HCT116 (cell line): ENCODE data around the gene STARD4. TPM values are rescaled to one million over a fixed set of nuclear protein-coding genes. Genes with fewer than 3 reads are reported as not detected.

Experiments
- ATAC-seq: fragments of 200-7000 bp; cut with Tn5 transposase; 2 replicates; pipeline ENCODE4 v1.9.1; 2020; ENCODE audit warnings: mild to moderate bottlenecking, moderate library complexity
- BruUV-seq: library from RNA; stranded (reverse); fragments of 400-500 nt; replicated peaks from 2 replicates; lab custom pipeline; 2021; lab: Mats Ljungman, UMichigan
- CTCF ChIA-PET: fragments of 300-600 bp; sonication (Branson Sonifier 250); formaldehyde crosslinking; loops from one replicate; lab custom pipeline; 2021; ENCODE audit warnings: antibody characterized with exemption; lab: Charles Lee
- POLR2A ChIA-PET: fragments of 300-600, 350-600 bp; sonication (Branson Sonifier 250); formaldehyde crosslinking; loops from one replicate; lab custom pipeline; 2021; ENCODE audit warnings: antibody characterized with exemption; lab: Charles Lee
- RAD21 ChIA-PET, 2 experiments: fragments of 300-600 bp; sonication (Branson Sonifier 250); formaldehyde crosslinking; loops; one replicate each; lab custom pipeline; 2023; ENCODE audit warnings: low total read pairs in 2 of 2; ENCODE audit not compliant: uncharacterized antibody in 2 of 2, unreplicated experiment in 2 of 2, low non-redundant PET in 1 of 2; lab: Charles Lee
- DNase-seq: peaks from one replicate; pipeline ENCODE4 v3.0.0-alpha.2; 2010; ENCODE audit warnings: low read depth, low spot score
- H2AFZ ChIP-seq: fragments of 200-600 bp; shearing (Covaris generic), sonication (generic); 2 replicates; pipeline ENCODE4 v1.6.1; 2017; ENCODE audit warnings: low read depth, mixed run types, mixed read lengths, antibody characterized with exemption, low read length; ENCODE audit not compliant: poor library complexity, severe bottlenecking
- H3K27ac ChIP-seq: 2 replicates; pipeline ENCODE4 v1.5.1; 2012; ENCODE audit warnings: low read depth, low read length
- H3K27me3 ChIP-seq: fragments of 200-600 bp; sonication (generic); 2 replicates; pipeline ENCODE4 v1.6.1; 2016; ENCODE audit warnings: mixed run types, low read length, mixed read lengths; ENCODE audit not compliant: insufficient read depth
- H3K36me3 ChIP-seq, 2 experiments: fragments of 200-500 bp in 1 of 2; fragments of 200-600 bp in 1 of 2; sonication (Bioruptor generic) in 1 of 2; sonication (generic) in 1 of 2; 2 replicates each; pipeline versions ENCODE4 v1.5.1 to v1.6.1; 2014 to 2016; ENCODE audit warnings: low read length in 2 of 2, inconsistent platforms in 1 of 2, mixed read lengths in 1 of 2, mixed run types in 1 of 2; ENCODE audit not compliant: insufficient read depth in 2 of 2, control insufficient read depth in 1 of 2
- H3K4me1 ChIP-seq, 2 experiments: fragments of 200-600 bp in 1 of 2; sonication (generic) in 1 of 2; 2 replicates each; pipeline versions ENCODE4 v1.5.1 to v1.6.1; 2012 to 2017; ENCODE audit warnings: low read length in 2 of 2, inconsistent platforms in 1 of 2, mild to moderate bottlenecking in 1 of 2, mixed read lengths in 1 of 2, mixed run types in 1 of 2, moderate library complexity in 1 of 2; ENCODE audit not compliant: insufficient read depth in 2 of 2, control insufficient read depth in 1 of 2
- H3K4me2 ChIP-seq: fragments of 200-600 bp; sonication (generic); 2 replicates; pipeline ENCODE4 v1.6.1; 2017; ENCODE audit warnings: mixed run types, low read length, mixed read lengths
- H3K4me3 ChIP-seq, 2 experiments: fragments of 200-600 bp in 1 of 2; sonication (generic) in 1 of 2; replicated peaks in 1 of 2; 2 replicates each; pipeline ENCODE4 v1.5.1; 2011 to 2016; ENCODE audit warnings: low read length in 2 of 2, control low read depth in 1 of 2, low read depth in 1 of 2, mild to moderate bottlenecking in 1 of 2, mixed read lengths in 1 of 2, mixed run types in 1 of 2
- H3K79me2 ChIP-seq: fragments of 200-600 bp; sonication (generic); 2 replicates; pipeline ENCODE4 v1.6.1; 2017; ENCODE audit warnings: mild to moderate bottlenecking, mixed run types, low read length, moderate library complexity, mixed read lengths; ENCODE audit not compliant: insufficient read depth
- H3K9ac ChIP-seq: fragments of 200-600 bp; sonication (generic); 2 replicates; pipeline ENCODE4 v1.6.1; 2016; ENCODE audit warnings: low read length, mixed read lengths
- H3K9me2 ChIP-seq: fragments of 200-600 bp; sonication (generic), shearing (Covaris generic); 2 replicates; pipeline ENCODE4 v1.6.1; 2017; ENCODE audit warnings: mixed run types, mild to moderate bottlenecking, moderate library complexity; ENCODE audit not compliant: insufficient read depth
- H3K9me3 ChIP-seq, 2 experiments: fragments of 200-500 bp in 1 of 2; fragments of 200-600 bp in 1 of 2; sonication (Bioruptor generic) in 1 of 2; sonication (generic) in 1 of 2; 2 replicates each; pipeline ENCODE4 v1.6.1; 2014 to 2017; ENCODE audit warnings: low read length in 2 of 2, mixed read lengths in 2 of 2, inconsistent platforms in 1 of 2, low read depth in 1 of 2, mild to moderate bottlenecking in 1 of 2, mixed run types in 1 of 2, moderate library complexity in 1 of 2; ENCODE audit not compliant: control insufficient read depth in 1 of 2, insufficient read depth in 1 of 2
- H4K20me1 ChIP-seq: fragments of 200-600 bp; sonication (generic), shearing (Covaris generic); 2 replicates; pipeline ENCODE4 v1.6.1; 2017; ENCODE audit warnings: mixed run types, mild to moderate bottlenecking, moderate library complexity; ENCODE audit not compliant: insufficient read depth
- CBX3 ChIP-seq: IDR thresholded peaks from 2 replicates; pipeline ENCODE4 v1.6.1; 2012; ENCODE audit warnings: low read depth
- ELF1 ChIP-seq: IDR thresholded peaks from 2 replicates; pipeline ENCODE4 v1.6.1; 2012; ENCODE audit warnings: low read depth, borderline replicate concordance
- EZH2 ChIP-seq: fragments of 200-600 bp; sonication (generic); IDR thresholded peaks from 2 replicates; pipeline ENCODE4 v1.6.1; 2017; ENCODE audit warnings: antibody characterized with exemption, mixed run types
- EZH2phosphoT487 ChIP-seq: fragments of 200-600 bp; IDR thresholded peaks from 2 replicates; pipeline ENCODE4 v1.6.1; 2018; ENCODE audit warnings: antibody characterized with exemption, borderline replicate concordance
- POLR2A ChIP-seq: IDR thresholded peaks from 2 replicates; pipeline ENCODE4 v1.7.0; 2011; ENCODE audit warnings: borderline replicate concordance; ENCODE audit not compliant: insufficient read depth, insufficient read length; ENCODE audit errors: extremely low read depth
- POLR2AphosphoS5 ChIP-seq: IDR thresholded peaks from 2 replicates; pipeline ENCODE4 v1.6.1; 2011; ENCODE audit warnings: mild to moderate bottlenecking, low read depth, low read length, moderate library complexity
- RAD21 ChIP-seq: IDR thresholded peaks from 2 replicates; pipeline ENCODE4 v1.6.1; 2012; ENCODE audit warnings: low read depth, mild to moderate bottlenecking
- ZFX ChIP-seq: fragments of 450-650 bp; IDR thresholded peaks from 2 replicates; pipeline ENCODE4 v1.6.1; 2017
- intact Hi-C: fragments of 100-400 bp; cut with micrococcal nuclease; formaldehyde crosslinking; loops from 2 replicates; pipeline ENCODE4 v1.10.0; 2022
- total RNA-seq: library from RNA; stranded (reverse); gene quantifications from one replicate; pipeline ENCODE4 v1.2.1, GENCODE V29; 2021; ENCODE audit not compliant: unreplicated experiment
- TF ChIP-seq, protein P1 (sequence below): IDR thresholded peaks from 2 replicates; pipeline ENCODE4 v1.6.1; 2012; ENCODE audit warnings: low read depth

Gene STARD4
- total RNA-seq, 1 experiment from 2014 or later = 44.3 TPM

DNA sequence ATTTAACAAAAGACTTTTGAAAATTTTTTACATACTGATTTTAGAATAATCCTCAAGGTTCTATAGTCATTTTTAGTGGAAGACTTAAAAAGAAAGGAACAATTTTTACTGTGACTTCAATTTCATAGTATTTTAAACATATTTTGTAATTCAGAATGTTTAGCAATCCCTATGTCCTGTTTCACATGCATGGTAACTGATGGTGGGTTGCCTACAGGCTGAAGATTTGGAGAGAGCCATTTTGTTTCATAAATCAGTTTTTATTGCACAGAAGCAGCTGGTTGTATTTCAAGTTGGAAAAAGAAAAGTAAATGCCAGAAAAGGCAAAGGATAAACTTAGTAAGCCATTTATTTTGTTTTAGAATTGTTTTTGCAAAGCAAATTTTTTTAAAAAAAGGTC, 24.0 kb downstream of the STARD4 start:
- Histone ChIP-seq H3K4me1 (no peaks in the 10 kb centered on the region), H3K9ac (no peak overlapping the region), H4K20me1 (no peaks in the 10 kb centered on the region), H3K4me3 (no peak overlapping the region), H3K9me2 (no peaks in the 10 kb centered on the region), H2AFZ (no peak overlapping the region), H3K9me3 (no peaks in the 10 kb centered on the region), H3K27me3 (no peaks in the 10 kb centered on the region), H3K27ac (no peak overlapping the region), H3K4me2 (no peak overlapping the region), H3K36me3 (no peaks in the 10 kb centered on the region), H3K79me2 (no peaks in the 10 kb centered on the region)
- TF ChIP-seq, protein P1, sequence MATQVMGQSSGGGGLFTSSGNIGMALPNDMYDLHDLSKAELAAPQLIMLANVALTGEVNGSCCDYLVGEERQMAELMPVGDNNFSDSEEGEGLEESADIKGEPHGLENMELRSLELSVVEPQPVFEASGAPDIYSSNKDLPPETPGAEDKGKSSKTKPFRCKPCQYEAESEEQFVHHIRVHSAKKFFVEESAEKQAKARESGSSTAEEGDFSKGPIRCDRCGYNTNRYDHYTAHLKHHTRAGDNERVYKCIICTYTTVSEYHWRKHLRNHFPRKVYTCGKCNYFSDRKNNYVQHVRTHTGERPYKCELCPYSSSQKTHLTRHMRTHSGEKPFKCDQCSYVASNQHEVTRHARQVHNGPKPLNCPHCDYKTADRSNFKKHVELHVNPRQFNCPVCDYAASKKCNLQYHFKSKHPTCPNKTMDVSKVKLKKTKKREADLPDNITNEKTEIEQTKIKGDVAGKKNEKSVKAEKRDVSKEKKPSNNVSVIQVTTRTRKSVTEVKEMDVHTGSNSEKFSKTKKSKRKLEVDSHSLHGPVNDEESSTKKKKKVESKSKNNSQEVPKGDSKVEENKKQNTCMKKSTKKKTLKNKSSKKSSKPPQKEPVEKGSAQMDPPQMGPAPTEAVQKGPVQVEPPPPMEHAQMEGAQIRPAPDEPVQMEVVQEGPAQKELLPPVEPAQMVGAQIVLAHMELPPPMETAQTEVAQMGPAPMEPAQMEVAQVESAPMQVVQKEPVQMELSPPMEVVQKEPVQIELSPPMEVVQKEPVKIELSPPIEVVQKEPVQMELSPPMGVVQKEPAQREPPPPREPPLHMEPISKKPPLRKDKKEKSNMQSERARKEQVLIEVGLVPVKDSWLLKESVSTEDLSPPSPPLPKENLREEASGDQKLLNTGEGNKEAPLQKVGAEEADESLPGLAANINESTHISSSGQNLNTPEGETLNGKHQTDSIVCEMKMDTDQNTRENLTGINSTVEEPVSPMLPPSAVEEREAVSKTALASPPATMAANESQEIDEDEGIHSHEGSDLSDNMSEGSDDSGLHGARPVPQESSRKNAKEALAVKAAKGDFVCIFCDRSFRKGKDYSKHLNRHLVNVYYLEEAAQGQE = no peak
- no peak for TF ChIP-seq ZFX
- no peak for TF ChIP-seq POLR2A
- TF ChIP-seq CBX3 = no peak
- no peak for TF ChIP-seq EZH2
- TF ChIP-seq POLR2AphosphoS5 = no peak
- POLR2A ChIA-PET = no interaction called here
- intact Hi-C loops = no loop called here
- DNase-seq (no peak), ATAC-seq (no peak)
- CTCF ChIA-PET = no interaction called here
- RAD21 ChIA-PET = no interaction called here
- BruUV-seq = no TSS peak

DNA sequence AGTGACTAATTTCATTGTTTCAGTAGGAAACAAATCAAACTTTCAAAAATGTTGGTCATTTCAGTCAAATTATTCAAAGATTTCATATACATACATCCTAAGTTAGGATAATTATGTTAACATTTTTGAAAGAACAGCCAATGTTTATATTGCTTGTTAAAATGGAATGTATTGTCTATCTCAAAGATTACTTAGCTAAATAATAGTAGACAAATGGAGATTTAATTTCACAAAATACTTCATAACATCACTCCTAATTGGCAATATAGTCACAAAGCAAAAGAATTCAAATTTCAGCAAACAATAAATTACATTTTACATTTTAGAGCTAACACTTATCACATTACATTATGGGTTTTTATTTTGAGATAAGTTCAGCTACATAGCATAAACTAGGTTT, 25.4 kb downstream of the STARD4 start:
- no peaks in the 10 kb centered on the region for H3K9me3 ChIP-seq
- H3K4me1 ChIP-seq = no peaks in the 10 kb centered on the region
- ChIA-PET CTCF (no interaction called here), RAD21 (no interaction called here), POLR2A (no interaction called here)
- no peak overlapping the region for H2AFZ ChIP-seq
- DNase-seq (no peak), ATAC-seq (no peak)
- no peak overlapping the region for H3K27ac ChIP-seq
- no peaks in the 10 kb centered on the region for H4K20me1 ChIP-seq
- intact Hi-C loops = no loop called here
- H3K4me2 ChIP-seq = no peak overlapping the region
- no TSS peak for BruUV-seq
- TF ChIP-seq RAD21 (no peak), EZH2phosphoT487 (no peak), ELF1 (no peak), POLR2AphosphoS5 (no peak)
- no peak overlapping the region for H3K4me3 ChIP-seq
- H3K36me3 ChIP-seq = no peaks in the 10 kb centered on the region
- H3K27me3 ChIP-seq = no peaks in the 10 kb centered on the region
- no peaks in the 10 kb centered on the region for H3K9me2 ChIP-seq
- no peaks in the 10 kb centered on the region for H3K79me2 ChIP-seq
- no peak overlapping the region for H3K9ac ChIP-seq
